Osteocyte (in vitro differentiated cells): ENCODE measurements around the gene KIFC3. TPM values are rescaled to one million over a fixed set of nuclear protein-coding genes. Genes with fewer than 3 reads are reported as not detected.

Experiments
- DNase-seq: peaks from one replicate; pipeline ENCODE4 v3.0.0; 2021; ENCODE audit warnings: mixed read lengths; ENCODE audit not compliant: unreplicated experiment; ENCODE audit errors: extremely low spot score
- H3K27ac Mint-ChIP-seq: one replicate; pipeline ENCODE4 v1.8.0; 2021; ENCODE audit warnings: mild to moderate bottlenecking, mixed read lengths; ENCODE audit not compliant: unreplicated experiment
- H3K27me3 Mint-ChIP-seq: one replicate; pipeline ENCODE4 v1.8.0; 2021; ENCODE audit warnings: mixed read lengths; ENCODE audit not compliant: unreplicated experiment
- H3K36me3 Mint-ChIP-seq: one replicate; pipeline ENCODE4 v1.8.0; 2021; ENCODE audit warnings: mixed read lengths; ENCODE audit not compliant: unreplicated experiment
- H3K4me1 Mint-ChIP-seq: one replicate; pipeline ENCODE4 v1.8.0; 2021; ENCODE audit warnings: mixed read lengths; ENCODE audit not compliant: unreplicated experiment
- H3K4me3 Mint-ChIP-seq: one replicate; pipeline ENCODE4 v1.8.0; 2021; ENCODE audit warnings: mild to moderate bottlenecking, moderate library complexity, mixed read lengths; ENCODE audit not compliant: unreplicated experiment
- H3K9me3 Mint-ChIP-seq: one replicate; pipeline ENCODE4 v1.8.0; 2021; ENCODE audit warnings: mixed read lengths; ENCODE audit not compliant: unreplicated experiment
- CTCF ChIP-seq: fragments of 200-600 bp; sonication (generic); IDR thresholded peaks from 2 replicates; pipeline ENCODE4 v1.5.0; 2021; ENCODE audit warnings: antibody characterized with exemption, mild to moderate bottlenecking, moderate library complexity
- total RNA-seq: library from RNA; stranded (reverse); gene quantifications from 2 replicates; pipeline ENCODE4 v1.2.1, GENCODE V29; 2021

KIFC3 gene
- total RNA-seq, 1 donor from 2014 or later = 196 TPM

- H3K4me1 Mint-ChIP-seq = no peaks in the 10 kb centered on the region
- no peak for DNase-seq
- H3K36me3 Mint-ChIP-seq = no peaks in the 10 kb centered on the region
- TF ChIP-seq CTCF = peak; percentile 43
- no peaks in the 10 kb centered on the region for H3K27me3 Mint-ChIP-seq
- no peak overlapping the region for H3K4me3 Mint-ChIP-seq
- no peak overlapping the region for H3K27ac Mint-ChIP-seq
- H3K9me3 Mint-ChIP-seq = no peaks in the 10 kb centered on the region
Observed at GRCh38 chr16:57723170-57723569, 79.1 kb downstream of the KIFC3 start.

GRCh38 chr16:57722651-57723050 lies 79.6 kb downstream of the KIFC3 start:
- no peaks in the 10 kb centered on the region for H3K36me3 Mint-ChIP-seq
- H3K9me3 Mint-ChIP-seq = no peaks in the 10 kb centered on the region
- no peak overlapping the region for H3K27ac Mint-ChIP-seq
- no peaks in the 10 kb centered on the region for H3K4me1 Mint-ChIP-seq
- DNase-seq = no peak
- TF ChIP-seq CTCF = no peak
- H3K27me3 Mint-ChIP-seq = no peaks in the 10 kb centered on the region
- no peak overlapping the region for H3K4me3 Mint-ChIP-seq

GRCh38 chr16:57722210-57722499 lies 80.1 kb downstream of the KIFC3 start:
- Mint-ChIP-seq H3K9me3 (no peaks in the 10 kb centered on the region), H3K27me3 (no peaks in the 10 kb centered on the region), H3K27ac (no peak overlapping the region), H3K4me1 (no peaks in the 10 kb centered on the region), H3K4me3 (no peak overlapping the region), H3K36me3 (no peaks in the 10 kb centered on the region)
- no peak for DNase-seq
- TF ChIP-seq CTCF = no peak

- Mint-ChIP-seq H3K36me3 (no peaks in the 10 kb centered on the region), H3K27ac (no peak overlapping the region), H3K27me3 (peaks cover 3% of the 10 kb centered on the region), H3K9me3 (no peaks in the 10 kb centered on the region), H3K4me3 (no peak overlapping the region), H3K4me1 (no peaks in the 10 kb centered on the region)
- TF ChIP-seq CTCF = no peak
- DNase-seq = no peak
Observed at GRCh38 chr16:57721356-57722209, 80.7 kb downstream of the KIFC3 start.

- Mint-ChIP-seq H3K9me3 (no peaks in the 10 kb centered on the region), H3K27ac (no peak overlapping the region), H3K4me1 (no peaks in the 10 kb centered on the region), H3K36me3 (no peaks in the 10 kb centered on the region), H3K4me3 (no peak overlapping the region), H3K27me3 (peaks cover 13% of the 10 kb centered on the region)
- TF ChIP-seq CTCF = peak; percentile 55
- no peak for DNase-seq
Observed at GRCh38 chr16:57720142-57720575, 82.1 kb downstream of the KIFC3 start.
